Endothelial cell of umbilical vein (primary cell): ENCODE data around the gene SHISA2. TPM values are rescaled to one million over a fixed set of nuclear protein-coding genes. Genes with fewer than 3 reads are reported as not detected.
"Not testable (repeated sequence)": the region's sequence is repeated elsewhere in the genome, so short reads cannot be mapped to it uniquely, and the experiment has no call there.

Experiments used
- BruUV-seq: library from RNA; stranded (reverse); fragments of 400-500 nt; replicated peaks from 2 replicates; lab custom pipeline; 2021; lab: Mats Ljungman, UMichigan
- CTCF ChIA-PET: fragments of 300-600, 350-600 bp; sonication (Branson Sonifier 250); formaldehyde crosslinking; loops from one replicate; lab custom pipeline; 2021; ENCODE audit warnings: antibody characterized with exemption, inconsistent platforms; lab: Charles Lee
- POLR2A ChIA-PET: fragments of 300-600, 350-600 bp; sonication (Branson Sonifier 250); formaldehyde crosslinking; loops from one replicate; lab custom pipeline; 2021; ENCODE audit warnings: antibody characterized with exemption, inconsistent platforms; lab: Charles Lee
- DNase-seq: peaks from one replicate; pipeline ENCODE4 v3.0.0-alpha.2; 2011; ENCODE audit warnings: low read depth, low spot score
- FAIRE-seq: peaks from 2 replicates; lab custom pipeline; 2011; peaks lifted over from hg19 to GRCh38; lab: Jason Lieb, UNC
- H2AFZ ChIP-seq: 2 replicates; pipeline ENCODE4 v1.6.0; 2012; ENCODE audit warnings: low read depth, low read length, control low read depth, inconsistent platforms
- H3K27ac ChIP-seq: 2 replicates; pipeline ENCODE4 v1.5.1; 2011; ENCODE audit warnings: low read depth, mild to moderate bottlenecking, control low read depth, low read length, moderate library complexity; ENCODE audit not compliant: insufficient read depth
- H3K27me3 ChIP-seq, 2 experiments: 2 replicates each; pipeline versions ENCODE4 v1.6.0 to v1.6.1; 2011; ENCODE audit warnings: low read length in 2 of 2, mixed read lengths in 1 of 2; ENCODE audit not compliant: control insufficient read depth in 2 of 2, insufficient read depth in 2 of 2
- H3K36me3 ChIP-seq, 2 experiments: 2 replicates in 1 of 2; 3 replicates in 1 of 2; pipeline ENCODE4 v1.5.1; 2011; ENCODE audit warnings: low read length in 2 of 2, mild to moderate bottlenecking in 1 of 2, moderate library complexity in 1 of 2; ENCODE audit not compliant: control insufficient read depth in 2 of 2, insufficient read depth in 2 of 2; ENCODE audit errors: extremely low read depth in 1 of 2
- H3K4me1 ChIP-seq: 3 replicates; pipeline ENCODE4 v1.5.1; 2011; ENCODE audit warnings: mild to moderate bottlenecking, low read length; ENCODE audit not compliant: control insufficient read depth, insufficient read depth; ENCODE audit errors: extremely low read depth
- H3K4me2 ChIP-seq: 2 replicates; pipeline ENCODE4 v1.6.1; 2011; ENCODE audit warnings: low read length, control low read depth, mixed read lengths; ENCODE audit not compliant: insufficient read depth
- H3K4me3 ChIP-seq, 3 experiments: fragments of 200-600 bp in 1 of 3; sonication (generic), shearing (Covaris generic) in 1 of 3; replicated peaks in 1 of 3; 2 replicates each; pipeline ENCODE4 v1.5.1; 2011 to 2016; ENCODE audit warnings: control low read depth in 3 of 3, low read length in 3 of 3, mild to moderate bottlenecking in 2 of 3, inconsistent platforms in 1 of 3, low read depth in 1 of 3, moderate library complexity in 1 of 3; ENCODE audit not compliant: insufficient read depth in 1 of 3
- H3K79me2 ChIP-seq: 2 replicates; pipeline ENCODE4 v1.6.0; 2012; ENCODE audit warnings: low read length, inconsistent platforms; ENCODE audit not compliant: control insufficient read depth, insufficient read depth
- H3K9ac ChIP-seq: replicated peaks from 2 replicates; pipeline ENCODE3; 2011; ENCODE audit warnings: low read length, control low read depth; ENCODE audit not compliant: insufficient read depth; ENCODE audit errors: extremely low read depth
- H3K9me1 ChIP-seq: replicated peaks from 3 replicates; pipeline ENCODE4 v1.6.0; 2011; ENCODE audit warnings: mild to moderate bottlenecking, low read length; ENCODE audit not compliant: control insufficient read depth, insufficient read depth; ENCODE audit errors: extremely low read depth
- H3K9me3 ChIP-seq: replicated peaks from 2 replicates; pipeline ENCODE4 v1.5.1; 2012; ENCODE audit warnings: low read length, inconsistent platforms; ENCODE audit not compliant: control insufficient read depth, insufficient read depth
- H4K20me1 ChIP-seq: replicated peaks from 2 replicates; pipeline ENCODE3; 2011; ENCODE audit warnings: mild to moderate bottlenecking, low read length; ENCODE audit not compliant: control insufficient read depth, insufficient read depth; ENCODE audit errors: extremely low read depth
- EZH2 ChIP-seq: IDR thresholded peaks from 2 replicates; pipeline ENCODE4 v1.6.1; 2012; ENCODE audit warnings: borderline replicate concordance, low read depth, mild to moderate bottlenecking, moderate library complexity, low read length, inconsistent platforms; ENCODE audit not compliant: severe bottlenecking
- FOS ChIP-seq: IDR thresholded peaks from 2 replicates; pipeline ENCODE4 v1.6.1; 2011; ENCODE audit warnings: mild to moderate bottlenecking, low read length, moderate library complexity, borderline replicate concordance; ENCODE audit not compliant: insufficient read depth
- GATA2 ChIP-seq: IDR thresholded peaks from 2 replicates; pipeline ENCODE4 v1.7.0; 2011; ENCODE audit warnings: low read depth, mild to moderate bottlenecking, moderate library complexity, mixed read lengths, low read length; ENCODE audit not compliant: insufficient read length, insufficient read depth
- JUN ChIP-seq: IDR thresholded peaks from 2 replicates; pipeline ENCODE4 v1.6.1; 2011; ENCODE audit warnings: borderline replicate concordance, low read depth; ENCODE audit not compliant: insufficient read length, insufficient read depth
- MYC ChIP-seq: IDR thresholded peaks from one replicate; pipeline ENCODE4 v1.6.1; 2011; ENCODE audit warnings: mild to moderate bottlenecking, low read depth, low read length
- POLR2A ChIP-seq: IDR thresholded peaks from 2 replicates; pipeline ENCODE4 v1.6.1; 2012; ENCODE audit warnings: low read depth, mild to moderate bottlenecking, control low read depth, low read length
- POLR2AphosphoS5 ChIP-seq: IDR thresholded peaks from 2 replicates; pipeline ENCODE4 v1.6.1; 2012; ENCODE audit warnings: low read depth, mild to moderate bottlenecking, control low read depth, low read length, moderate library complexity; ENCODE audit not compliant: insufficient read depth
- dilution Hi-C: fragments of 300-500 bp; cut with MboI; formaldehyde crosslinking; loops from one replicate; pipeline ENCODE4 v1.15.0; 2019; ENCODE audit warnings: low sequenced_read_pairs; ENCODE audit not compliant: extremely low pct_ligation_motif_present
- intact Hi-C: fragments of 100-400 bp; cut with micrococcal nuclease; formaldehyde crosslinking; loops from one replicate; pipeline ENCODE4 v1.10.0; 2022
- polyA plus RNA-seq, 4 experiments: library from polyadenylated mRNA; depleted of rRNA in 3 of 4; stranded (reverse) in 3 of 4; unstranded in 1 of 4; fragments of >200 nt; gene quantifications; 2 replicates each; pipeline versions ENCODE4 v1.2.1 to v1.2.3, GENCODE V29; 2011 to 2012; ENCODE audit warnings: missing spikeins in 1 of 4
- total RNA-seq: library from RNA; stranded (reverse); gene quantifications from 2 replicates; pipeline ENCODE4 v1.2.3, GENCODE V29; 2021
- TF ChIP-seq, protein P1 (sequence below), 2 donors: IDR thresholded peaks; 1 replicate in 1 of 2; 2 replicates in 1 of 2; pipeline ENCODE4 v1.5.1; 2011; ENCODE audit warnings: low read length in 2 of 2, mild to moderate bottlenecking in 2 of 2, moderate library complexity in 2 of 2, control low read depth in 1 of 2, inconsistent platforms in 1 of 2, low read depth in 1 of 2; ENCODE audit not compliant: insufficient read depth in 1 of 2; ENCODE audit errors: extremely low read depth in 1 of 2
- TF ChIP-seq, protein P2 (sequence below): IDR thresholded peaks from 2 replicates; pipeline ENCODE4 v1.6.1; 2011; ENCODE audit not compliant: insufficient read depth, insufficient read length

Gene SHISA2
- total and polyA plus RNA-seq, 2 donors (not counting 3 experiments of a cell fraction or from before 2014, with no cell fraction given) = 1.5 to 2.5 TPM

- TF ChIP-seq JUN (no peak), GATA2 (no peak), FOS (no peak), MYC (no peak), POLR2A (no peak), POLR2AphosphoS5 (no peak), EZH2 (no peak)
- TF ChIP-seq, protein P1, sequence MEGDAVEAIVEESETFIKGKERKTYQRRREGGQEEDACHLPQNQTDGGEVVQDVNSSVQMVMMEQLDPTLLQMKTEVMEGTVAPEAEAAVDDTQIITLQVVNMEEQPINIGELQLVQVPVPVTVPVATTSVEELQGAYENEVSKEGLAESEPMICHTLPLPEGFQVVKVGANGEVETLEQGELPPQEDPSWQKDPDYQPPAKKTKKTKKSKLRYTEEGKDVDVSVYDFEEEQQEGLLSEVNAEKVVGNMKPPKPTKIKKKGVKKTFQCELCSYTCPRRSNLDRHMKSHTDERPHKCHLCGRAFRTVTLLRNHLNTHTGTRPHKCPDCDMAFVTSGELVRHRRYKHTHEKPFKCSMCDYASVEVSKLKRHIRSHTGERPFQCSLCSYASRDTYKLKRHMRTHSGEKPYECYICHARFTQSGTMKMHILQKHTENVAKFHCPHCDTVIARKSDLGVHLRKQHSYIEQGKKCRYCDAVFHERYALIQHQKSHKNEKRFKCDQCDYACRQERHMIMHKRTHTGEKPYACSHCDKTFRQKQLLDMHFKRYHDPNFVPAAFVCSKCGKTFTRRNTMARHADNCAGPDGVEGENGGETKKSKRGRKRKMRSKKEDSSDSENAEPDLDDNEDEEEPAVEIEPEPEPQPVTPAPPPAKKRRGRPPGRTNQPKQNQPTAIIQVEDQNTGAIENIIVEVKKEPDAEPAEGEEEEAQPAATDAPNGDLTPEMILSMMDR (IDR thresholded peaks at IDR 0.05; ENCODE audit: extremely low read depth in 1 of 2, insufficient read depth in 1 of 2, low read depth in 1 of 2, low read length in 2 of 2) = no peak
- TF ChIP-seq, protein P2, sequence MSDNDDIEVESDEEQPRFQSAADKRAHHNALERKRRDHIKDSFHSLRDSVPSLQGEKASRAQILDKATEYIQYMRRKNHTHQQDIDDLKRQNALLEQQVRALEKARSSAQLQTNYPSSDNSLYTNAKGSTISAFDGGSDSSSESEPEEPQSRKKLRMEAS = no peak
- intact Hi-C loops (no loop called here), dilution Hi-C loops (no loop called here)
- H3K9me1 ChIP-seq = no peaks in the 10 kb centered on the region
- H3K27ac ChIP-seq = no peak overlapping the region
- H3K27me3 ChIP-seq = no peaks in the 10 kb centered on the region
- CTCF ChIA-PET = interaction anchor here (0.9 to 7.1 kb wide), 3 partner anchors 239 to 552 kb away, joined by 3 to 53 read pairs (median 26); no protein-coding TSS in a partner anchor
- no peaks in the 10 kb centered on the region for H3K36me3 ChIP-seq
- H3K9me3 ChIP-seq = no peaks in the 10 kb centered on the region
- POLR2A ChIA-PET = no interaction called here
- FAIRE-seq (no peak), DNase-seq (no peak)
- H3K4me3 ChIP-seq = no peak overlapping the region
- H3K79me2 ChIP-seq = no peaks in the 10 kb centered on the region
- no peak overlapping the region for H3K9ac ChIP-seq
- H3K4me2 ChIP-seq = no peak overlapping the region
- H4K20me1 ChIP-seq = no peaks in the 10 kb centered on the region
- H2AFZ ChIP-seq = no peak overlapping the region
- no peaks in the 10 kb centered on the region for H3K4me1 ChIP-seq
- BruUV-seq = no TSS peak
Measured at GRCh38 chr13:26067601-26068000, 15.8 kb upstream of the SHISA2 start.

DNA sequence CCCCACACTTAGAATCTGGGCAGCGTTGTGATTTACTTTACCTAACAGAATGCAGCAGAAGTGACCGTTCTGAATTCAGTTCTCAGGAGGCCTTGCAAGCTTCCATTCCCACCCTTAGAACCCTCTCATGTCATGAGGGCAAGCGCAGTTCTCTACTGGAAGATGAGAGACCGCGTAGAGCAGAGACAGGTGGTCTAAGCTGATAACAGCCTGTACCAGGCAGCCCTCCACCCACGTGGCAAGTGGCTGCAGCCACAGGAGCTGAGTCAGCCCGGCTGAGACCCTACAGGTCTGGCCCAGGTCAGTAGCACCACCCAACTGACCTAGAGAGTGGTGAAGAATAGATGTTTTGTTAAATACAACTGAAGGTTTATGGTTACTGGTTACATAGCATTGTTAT, 14.7 kb upstream of the SHISA2 start:
- H3K4me2 ChIP-seq, H3K9ac ChIP-seq, DNase-seq, POLR2A ChIA-PET, H2AFZ ChIP-seq, H3K4me3 ChIP-seq, H3K9me3 ChIP-seq, H3K27ac ChIP-seq, H3K4me1 ChIP-seq, intact Hi-C loops, dilution Hi-C loops, BruUV-seq, H3K27me3 ChIP-seq, H3K36me3 ChIP-seq, H4K20me1 ChIP-seq, H3K9me1 ChIP-seq, H3K79me2 ChIP-seq, FAIRE-seq: not testable (repeated sequence)
- CTCF ChIA-PET = interaction anchor here (4.8 to 7.1 kb wide), 2 partner anchors 238 to 492 kb away, joined by 26 to 53 read pairs; no protein-coding TSS in a partner anchor
